RKO (cell line): ENCODE data around the gene SAMM50.

Experiments used
- DNase-seq: peaks from one replicate; pipeline ENCODE4 v3.0.0-alpha.2; 2016; ENCODE audit warnings: low spot score

The SAMM50 gene

GRCh38 chr22:44028091-44028490 lies 72.8 kb downstream of the SAMM50 start:
- DNase-seq, result no peak

GRCh38 chr22:44029069-44029468 lies 73.8 kb downstream of the SAMM50 start:
- DNase-seq, result no peak

GRCh38 chr22:44030051-44030701 lies 74.9 kb downstream of the SAMM50 start:
- no peak for DNase-seq

GRCh38 chr22:44030702-44031082 lies 75.5 kb downstream of the SAMM50 start:
- DNase-seq, result no peak

DNA sequence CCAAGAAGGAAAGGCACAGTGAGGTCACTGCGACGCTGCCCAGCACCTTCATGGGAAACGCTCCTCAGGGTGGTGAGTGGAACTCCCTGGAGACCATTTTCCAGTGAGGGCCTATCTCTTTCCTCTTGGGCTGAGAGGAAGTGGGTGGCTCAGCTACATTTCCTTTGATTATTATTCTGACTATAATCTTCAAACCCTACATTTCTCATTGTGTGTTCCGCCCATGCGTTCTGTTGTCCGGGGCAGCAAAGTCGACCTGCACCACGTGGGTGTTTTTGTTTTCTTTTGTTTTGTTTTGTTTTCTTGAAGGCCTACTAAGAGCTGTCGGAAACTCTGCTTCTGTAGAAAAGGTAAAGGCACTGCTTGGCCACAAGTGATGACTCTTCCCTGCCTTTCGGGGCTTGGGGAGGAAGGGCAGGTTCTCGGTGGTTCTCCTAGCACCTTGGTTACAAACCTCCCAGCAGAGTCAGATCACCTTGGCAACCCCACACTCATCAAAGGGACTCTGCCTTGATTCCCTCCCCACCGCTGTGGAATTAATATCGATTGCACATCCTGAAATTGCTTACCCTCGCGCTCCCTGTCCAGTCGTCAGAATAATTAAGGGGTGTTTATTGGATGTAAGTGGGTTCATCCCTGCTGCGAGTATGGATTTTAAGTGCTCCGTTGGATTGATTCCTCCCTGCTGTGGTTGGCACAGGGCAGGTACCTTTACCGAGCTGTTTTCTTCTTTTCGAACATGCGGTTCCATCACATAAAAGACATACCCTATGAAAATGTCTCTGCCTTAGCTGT lies 76.1 kb downstream of the SAMM50 start:
- no peak for DNase-seq

- DNase-seq, result no peak
These were observed 77.0 kb downstream of the SAMM50 start for GRCh38 chr22:44032126-44032730.

DNA sequence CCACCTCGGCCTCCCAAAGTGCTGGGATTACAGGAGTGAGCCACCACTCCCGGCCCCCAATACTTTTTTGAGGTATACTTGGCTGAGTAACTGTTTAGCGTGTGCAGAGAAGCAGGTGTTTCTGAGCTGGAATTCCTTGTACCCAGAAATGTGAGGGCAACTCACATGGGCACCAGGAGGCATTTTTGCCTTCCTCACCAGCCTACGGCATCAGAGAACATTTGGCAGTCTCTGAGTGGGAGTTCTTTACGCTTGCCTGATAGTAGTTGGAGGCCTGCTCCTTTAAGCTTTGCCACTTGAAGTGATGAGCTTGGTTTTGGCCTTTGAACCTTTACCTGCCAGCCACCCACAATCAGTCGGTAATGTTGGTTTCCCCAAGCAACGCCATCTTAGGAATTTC lies 78.0 kb downstream of the SAMM50 start:
- DNase-seq, result no peak

GRCh38 chr22:44033694-44034093 lies 78.5 kb downstream of the SAMM50 start:
- no peak for DNase-seq

DNA sequence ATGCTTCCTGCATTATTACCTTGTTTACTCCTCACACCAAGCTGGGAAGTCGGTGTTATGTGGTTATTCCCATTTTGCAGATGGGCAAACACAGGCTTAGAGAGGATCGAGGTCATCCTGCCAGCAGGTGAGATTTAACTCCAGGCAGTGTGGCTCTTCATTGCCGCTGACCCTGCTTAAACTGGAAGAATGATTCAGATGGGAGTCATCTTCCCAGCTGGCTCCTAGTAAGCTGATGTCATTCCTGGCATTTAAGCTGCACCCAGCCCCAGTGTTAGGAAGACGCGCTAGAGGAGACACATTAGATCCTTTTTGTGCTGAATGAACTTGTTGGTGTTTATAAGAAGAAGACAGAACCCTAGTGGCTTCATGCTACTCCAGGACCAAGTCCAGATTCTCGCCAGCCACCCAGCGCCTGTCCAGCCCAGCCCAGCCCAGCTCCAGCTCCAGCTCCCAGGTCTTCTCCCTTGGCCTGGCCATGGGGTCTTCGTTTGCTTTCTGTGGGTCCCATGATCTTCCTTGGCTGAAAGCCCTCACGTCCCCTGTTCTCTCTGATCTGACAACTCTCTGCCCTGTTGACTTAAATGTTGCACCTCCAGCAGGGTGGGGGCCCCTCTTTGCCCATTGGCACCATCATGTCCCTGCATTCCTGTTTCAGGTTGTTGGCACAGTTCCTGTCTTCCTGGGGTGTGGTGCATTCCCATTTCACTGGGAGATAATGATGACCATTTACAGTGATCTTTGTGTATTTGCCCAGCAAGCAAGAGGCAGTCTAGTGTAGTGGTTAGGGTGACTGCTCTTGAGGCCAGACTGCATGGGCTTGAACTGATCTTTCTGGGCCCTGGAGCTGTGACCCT lies 82.5 kb downstream of the SAMM50 start:
- peak; percentile 93 for DNase-seq

DNA sequence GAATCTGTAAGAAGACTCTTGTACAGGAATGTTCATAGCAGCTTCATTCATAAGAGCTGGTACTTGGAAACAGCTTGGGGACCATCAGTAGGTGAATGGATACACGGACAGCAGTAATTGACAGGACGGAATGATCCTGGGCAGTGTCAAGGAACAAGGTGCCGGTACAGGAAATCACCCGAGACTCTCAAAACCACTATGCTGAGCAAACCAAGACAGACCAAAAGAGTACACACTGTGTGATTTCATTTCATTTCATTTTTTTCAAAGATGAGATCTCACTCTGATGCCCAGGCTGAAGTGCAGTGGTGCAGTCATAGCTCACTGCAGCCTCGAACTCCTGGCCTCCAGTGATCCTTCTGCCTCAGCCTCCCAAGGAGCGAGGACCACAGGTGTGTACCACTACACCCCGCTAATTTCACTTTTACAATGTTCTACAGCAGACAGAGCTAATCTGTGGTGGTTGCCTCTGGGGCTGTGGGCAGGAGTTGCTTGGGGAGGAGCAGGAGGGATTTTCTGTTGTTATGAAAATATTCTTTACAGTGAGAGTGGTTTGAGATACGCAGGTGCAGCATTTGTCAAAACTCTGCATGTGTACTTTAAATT lies 84.4 kb downstream of the SAMM50 start:
- no peak for DNase-seq

GRCh38 chr22:44042249-44043218 lies 87.3 kb downstream of the SAMM50 start:
- no peak for DNase-seq

GRCh38 chr22:44045145-44045544 lies 89.9 kb downstream of the SAMM50 start:
- DNase-seq, result peak; percentile 35
